ENCODE results near the gene RIN2.
A peak's percentile ranks its signal among the peaks of the same experiment; 100 is the strongest.

Gene RIN2

DNA sequence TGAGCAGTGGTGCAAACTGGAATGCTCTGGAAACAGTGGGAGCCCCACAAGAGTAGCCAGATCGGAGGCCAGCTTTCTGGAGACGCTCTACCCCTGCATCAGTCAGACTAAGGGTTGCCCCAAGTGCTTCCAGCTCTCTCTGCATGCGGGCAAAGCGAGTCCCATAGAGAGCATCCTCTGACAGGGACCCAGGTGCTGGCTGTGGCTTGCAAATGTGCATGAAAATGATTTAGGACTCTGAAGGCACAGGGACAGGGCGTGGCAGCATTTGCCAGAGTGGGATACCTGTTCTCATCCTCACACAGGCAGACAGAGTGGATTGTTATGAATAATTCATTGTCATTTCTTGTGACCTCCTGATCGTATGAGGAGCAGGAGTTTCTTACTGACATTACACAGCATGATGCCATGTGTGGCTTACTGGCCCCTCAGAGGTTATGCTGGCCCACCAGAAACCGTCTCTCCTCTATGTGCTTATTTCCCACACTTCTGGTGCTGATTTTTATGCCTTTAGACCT lies 10.3 kb downstream of the RIN2 start:
- FAIRE-seq = no peak

DNA sequence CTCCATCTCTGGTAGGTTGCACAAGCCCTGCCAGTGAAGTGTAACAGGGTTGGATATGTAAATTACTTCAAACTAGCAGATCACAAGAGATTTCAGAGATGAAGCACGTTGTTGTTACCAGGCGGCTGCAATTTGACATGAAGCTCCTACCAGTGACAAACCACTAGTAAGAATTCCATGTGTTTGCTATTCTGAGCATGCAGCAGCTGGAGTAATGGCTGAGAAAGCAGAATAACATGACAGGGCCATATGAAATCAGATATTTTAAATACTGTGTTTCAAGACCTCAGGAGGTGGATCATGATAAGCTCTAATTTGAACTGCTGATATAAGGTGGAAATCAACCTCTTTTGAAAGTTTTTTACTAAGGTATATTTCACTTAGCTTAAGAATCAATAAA lies 11.4 kb downstream of the RIN2 start:
- FAIRE-seq = peak; percentile 91

DNA sequence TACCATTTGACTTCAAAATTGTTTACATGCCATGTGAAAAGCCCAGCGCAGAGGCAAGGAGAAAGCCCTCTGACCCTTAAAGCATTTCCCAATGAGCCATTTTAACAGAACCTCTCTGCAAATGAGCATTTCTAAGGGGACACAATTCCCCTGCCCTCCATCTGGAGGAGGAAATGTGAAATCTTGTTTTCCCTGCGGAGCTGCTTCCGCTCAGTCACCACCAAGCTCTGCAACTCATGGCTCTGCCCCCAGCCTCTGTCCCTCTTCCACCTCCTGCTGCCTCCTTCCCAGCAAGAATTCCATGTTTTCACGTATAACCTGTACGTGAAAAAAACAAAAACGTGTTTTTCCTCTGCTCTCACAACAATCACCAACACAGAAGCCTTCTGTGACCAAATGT lies 12.3 kb downstream of the RIN2 start:
- no peak for FAIRE-seq

DNA sequence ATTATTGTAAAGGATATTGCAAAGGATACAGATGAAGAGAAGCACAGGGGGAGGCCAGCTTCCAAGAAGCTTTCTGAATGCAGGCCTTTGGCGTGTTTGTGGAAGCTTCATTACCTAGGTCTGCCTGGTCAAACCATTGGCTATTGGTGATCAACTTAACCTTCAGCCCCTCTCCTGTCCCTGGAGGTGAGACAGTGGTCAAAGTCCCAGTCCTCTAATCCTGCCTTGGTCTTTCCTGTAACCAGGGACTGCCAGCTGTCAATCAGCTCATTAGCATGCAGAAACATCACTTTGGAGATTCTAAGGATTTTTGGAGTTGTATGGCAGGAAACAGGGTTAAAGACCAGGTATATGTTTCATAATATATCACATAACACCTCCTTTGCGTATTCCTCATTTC lies 13.0 kb downstream of the RIN2 start:
- no peak for FAIRE-seq

DNA sequence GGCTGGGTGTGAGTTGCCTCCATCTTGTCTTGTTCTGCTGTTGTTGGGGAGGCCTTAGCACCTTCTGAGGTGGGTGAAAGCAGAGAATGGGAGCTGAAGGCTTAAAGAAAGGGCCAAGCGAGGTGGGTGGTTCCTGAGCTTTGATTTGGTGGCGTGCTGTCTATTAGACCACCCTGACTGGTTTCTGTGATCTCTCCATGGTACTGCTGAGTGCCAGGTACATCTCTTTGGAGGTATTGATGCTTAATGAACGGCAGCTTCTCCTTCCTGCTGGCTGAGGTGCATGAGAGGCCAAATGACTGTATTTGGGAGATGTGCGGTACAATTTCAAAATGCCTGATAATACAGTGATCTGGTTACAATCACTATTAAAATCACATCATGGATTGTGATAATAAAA lies 15.4 kb downstream of the RIN2 start:
- FAIRE-seq = no peak

DNA sequence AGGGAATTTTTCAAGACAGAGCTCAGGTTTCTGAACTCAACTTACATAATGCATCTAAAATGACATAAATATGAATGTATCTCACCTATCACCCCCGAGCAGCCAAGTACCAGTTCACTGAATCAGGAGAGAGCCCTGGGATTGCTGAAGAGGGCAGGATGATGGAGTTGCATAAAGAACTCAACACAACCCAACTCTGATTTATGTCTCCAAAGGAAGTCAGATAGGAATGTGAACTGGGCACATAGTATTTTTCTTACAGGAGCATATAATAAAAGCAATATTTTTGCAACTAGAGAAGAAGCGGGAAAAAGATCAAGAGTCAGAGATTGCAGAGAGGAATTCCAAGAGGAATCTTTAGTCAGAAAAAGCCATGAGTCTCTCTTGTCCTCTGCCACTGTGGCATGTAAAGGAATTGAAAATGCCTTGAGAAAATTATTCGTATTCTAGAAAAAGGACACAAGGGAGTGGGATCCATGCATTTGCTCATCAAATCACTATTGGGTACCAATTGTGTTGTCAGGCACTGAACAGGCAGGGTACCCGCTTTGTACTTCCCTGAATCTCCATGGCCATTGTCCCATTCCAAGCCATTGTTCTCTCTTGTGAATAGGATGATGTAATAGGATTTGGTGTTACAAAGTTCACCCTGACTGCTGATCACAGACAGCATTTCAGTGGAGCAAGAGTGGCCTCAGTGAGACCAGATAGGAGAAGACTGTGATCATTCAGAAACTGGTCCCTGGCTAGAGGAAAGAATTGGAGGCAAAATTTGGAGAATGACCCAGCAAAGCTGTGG lies 16.3 kb downstream of the RIN2 start:
- no peak for FAIRE-seq

GRCh38 chr20:19775353-19776253 lies 17.5 kb downstream of the RIN2 start:
- FAIRE-seq = no peak

GRCh38 chr20:19777315-19777714 lies 19.3 kb downstream of the RIN2 start:
- no peak for FAIRE-seq

- FAIRE-seq = no peak
These were observed 19.9 kb downstream of the RIN2 start for GRCh38 chr20:19777981-19778380.

GRCh38 chr20:19778404-19778803 lies 20.3 kb downstream of the RIN2 start:
- FAIRE-seq = no peak

DNA sequence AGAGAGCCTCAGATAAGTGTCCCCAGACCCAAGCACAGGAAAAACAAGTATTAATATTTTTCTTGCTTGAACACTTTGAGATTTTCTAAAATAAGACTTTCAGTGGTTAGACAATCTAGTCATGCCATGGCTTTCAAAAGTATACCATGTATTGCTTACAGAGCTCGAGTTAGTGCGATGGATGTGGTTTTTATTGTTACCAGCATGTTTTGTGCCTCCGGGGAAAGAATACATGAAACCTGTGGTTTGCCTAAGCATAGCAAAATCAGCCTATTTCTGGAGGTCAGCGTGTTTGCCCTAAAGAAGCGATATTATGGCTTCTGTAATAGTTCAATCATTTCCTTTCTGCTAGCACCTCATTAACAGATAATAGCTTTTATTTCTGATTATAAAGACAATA lies 21.6 kb downstream of the RIN2 start:
- no peak for FAIRE-seq

- no peak for FAIRE-seq
These were observed 22.2 kb downstream of the RIN2 start for GRCh38 chr20:19780261-19780660.

DNA sequence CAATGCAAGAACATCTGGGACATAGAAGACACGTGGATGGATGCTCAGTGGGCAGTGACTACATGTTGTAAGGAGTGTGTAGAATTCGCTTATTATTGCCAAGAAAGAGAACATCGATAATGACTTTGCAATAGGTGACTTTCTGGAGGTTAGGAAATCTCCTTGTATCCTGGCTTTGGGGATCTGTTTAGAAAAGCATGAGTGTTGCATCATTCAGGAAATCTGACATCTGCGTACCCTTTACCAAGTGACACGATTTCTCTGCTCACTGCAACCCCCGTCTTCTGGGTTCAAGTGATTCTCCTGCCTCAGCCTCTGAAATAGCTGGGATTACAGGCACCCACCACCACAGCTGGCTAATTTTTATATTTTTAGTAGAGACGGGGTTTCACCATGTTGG lies 23.2 kb downstream of the RIN2 start:
- no peak for FAIRE-seq

- FAIRE-seq = no peak
These were observed 24.6 kb downstream of the RIN2 start for GRCh38 chr20:19782669-19783068.

DNA sequence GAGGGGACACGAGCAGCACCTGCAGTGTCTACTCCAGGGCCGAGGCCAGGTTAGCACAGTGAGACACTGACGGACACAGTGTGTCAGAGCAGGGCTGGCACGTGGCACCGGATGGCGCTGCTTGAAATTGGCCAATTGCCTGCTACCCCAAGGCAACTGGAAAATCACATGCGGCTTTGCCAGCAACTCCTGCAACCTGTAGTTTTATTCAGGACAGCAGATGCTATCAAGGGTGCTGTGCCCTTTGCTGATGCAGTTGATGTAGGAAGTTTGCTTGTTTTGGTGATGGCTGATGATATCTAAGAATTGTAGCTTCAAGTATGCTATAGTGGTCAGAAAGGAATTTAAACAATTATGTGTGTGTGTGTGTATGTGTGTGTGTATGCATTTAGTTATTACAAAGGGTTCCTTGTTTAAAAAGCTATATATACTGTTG lies 25.9 kb downstream of the RIN2 start:
- FAIRE-seq = no peak

- peak; percentile 76 for FAIRE-seq
These were observed 26.6 kb downstream of the RIN2 start for GRCh38 chr20:19784511-19785172.

DNA sequence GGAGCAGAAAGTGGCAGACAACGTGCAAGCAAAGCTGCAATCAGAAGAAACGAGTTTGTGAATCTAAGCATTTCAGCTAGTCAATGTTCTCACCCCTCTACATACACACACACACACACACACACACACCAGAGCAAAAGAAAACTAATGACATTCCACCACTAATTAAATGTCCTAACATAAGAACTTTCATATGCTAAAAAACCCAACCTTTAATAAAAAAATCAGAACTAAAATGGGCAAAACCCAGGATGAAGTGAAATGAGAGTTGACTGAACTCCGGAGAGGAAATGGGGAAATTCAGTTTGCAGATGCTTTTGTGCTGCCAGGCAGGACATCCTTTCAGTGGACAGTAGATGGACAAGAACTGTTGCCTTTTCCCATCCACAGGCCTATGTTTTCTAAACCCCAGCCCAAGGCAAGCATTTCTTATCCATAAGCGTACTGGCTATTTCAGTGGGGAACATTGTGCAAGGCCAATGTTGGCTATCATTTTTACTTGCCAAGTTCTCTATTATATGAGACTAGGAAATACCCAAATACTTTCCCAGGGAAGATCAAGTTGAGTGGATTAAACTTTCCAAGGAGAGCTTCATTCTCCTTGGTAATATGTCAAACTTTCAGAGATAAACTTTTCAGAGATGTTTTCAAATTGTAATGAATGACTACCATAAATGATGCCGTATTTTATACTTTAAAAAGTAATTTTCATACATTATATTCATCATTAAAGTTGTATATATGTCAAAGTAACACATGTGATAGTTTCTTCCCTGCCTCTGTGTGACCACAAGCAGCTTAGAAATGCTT lies 27.3 kb downstream of the RIN2 start:
- FAIRE-seq = no peak

GRCh38 chr20:19785983-19786285 lies 27.9 kb downstream of the RIN2 start:
- FAIRE-seq = no peak

DNA sequence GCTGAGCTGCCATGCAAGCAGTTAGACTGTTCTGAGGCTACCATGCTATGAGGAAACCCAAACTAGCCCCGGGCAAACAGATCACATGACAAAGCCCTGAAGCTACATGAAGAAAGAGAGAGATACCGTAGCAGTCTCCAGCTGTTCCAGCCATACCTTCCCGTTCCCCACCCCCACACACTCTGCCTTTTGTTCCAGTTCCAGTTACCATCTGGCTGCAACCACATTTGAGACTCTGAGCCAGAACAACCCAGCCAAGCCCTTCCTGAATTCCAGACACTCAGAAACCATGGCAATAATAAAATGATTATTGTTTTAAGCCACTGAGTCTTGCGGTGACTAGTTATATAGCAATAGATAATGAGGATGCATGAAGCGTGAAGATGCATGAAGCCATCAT lies 28.3 kb downstream of the RIN2 start:
- no peak for FAIRE-seq

- FAIRE-seq = no peak
These were observed 29.3 kb downstream of the RIN2 start for GRCh38 chr20:19787366-19787765.

DNA sequence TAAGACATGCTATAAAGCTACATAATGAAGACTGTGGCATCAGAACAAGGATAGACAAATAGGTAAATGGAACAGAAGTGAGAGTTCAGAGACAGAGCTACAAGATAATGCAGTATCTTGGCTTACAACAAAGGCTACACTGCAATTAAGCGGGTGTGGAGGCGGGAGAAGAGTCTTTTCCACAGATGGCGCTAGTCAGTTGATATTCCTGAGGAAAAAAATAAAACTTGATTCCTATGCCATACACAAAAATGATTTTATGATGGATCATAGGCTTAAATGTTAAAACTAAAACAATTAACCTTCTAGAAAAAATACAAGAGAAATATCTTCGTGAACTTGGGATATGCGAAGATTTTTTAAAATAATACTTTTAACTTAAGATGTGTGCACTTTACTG lies 31.0 kb downstream of the RIN2 start:
- FAIRE-seq = no peak

DNA sequence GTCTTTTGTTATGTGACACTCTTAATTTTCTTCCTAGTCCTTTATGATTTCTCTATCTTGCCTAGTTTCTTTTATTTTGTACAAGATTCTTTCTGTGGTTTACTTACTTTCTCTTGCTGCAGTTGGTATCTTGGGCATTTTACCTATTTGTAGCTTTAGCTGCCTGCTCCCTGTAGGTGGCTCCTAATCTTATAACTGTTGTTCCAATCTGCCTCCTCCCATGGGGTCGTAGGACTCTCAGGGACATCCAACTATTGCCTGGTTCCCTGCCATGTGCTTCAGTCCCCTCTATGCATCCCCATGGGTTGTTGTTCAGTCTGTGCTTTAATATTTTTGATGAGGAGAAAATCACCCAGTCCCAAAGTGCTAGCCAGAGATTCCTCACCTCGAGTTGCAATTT lies 31.4 kb downstream of the RIN2 start:
- FAIRE-seq = no peak

DNA sequence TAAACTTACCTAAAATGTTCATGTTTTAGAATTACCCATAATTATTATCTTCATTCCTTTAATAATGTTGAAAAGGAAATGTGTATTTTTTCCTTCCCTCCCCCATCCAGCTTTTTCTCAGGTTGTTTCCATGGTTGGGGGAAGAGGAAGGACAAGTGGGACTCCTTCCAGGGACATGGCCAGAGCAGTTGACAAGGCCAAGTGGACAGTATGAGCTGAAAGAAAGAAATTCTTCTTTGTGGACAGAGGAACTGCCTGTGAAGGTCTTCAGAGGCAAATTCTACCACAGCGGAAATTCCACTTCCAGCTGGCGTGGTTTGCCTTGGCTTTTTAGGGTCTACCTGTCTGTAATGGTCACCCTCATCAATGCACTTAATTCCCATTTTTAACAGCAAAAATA lies 33.8 kb downstream of the RIN2 start:
- FAIRE-seq = no peak

Data from islet of Langerhans (tissue), 1 donor.